GM21526 (cell line): ENCODE measurements around the gene CCDC27.
"Not testable (repeated sequence)": the region's sequence is repeated elsewhere in the genome, so short reads cannot be mapped to it uniquely, and the experiment has no call there.

Source experiments
- ATAC-seq: cut with Tn5 transposase; IDR thresholded peaks from one replicate; pipeline ENCODE4 v1.9.1; 2021; ENCODE audit warnings: moderate library complexity; ENCODE audit not compliant: unreplicated experiment, low FRiP score

Gene CCDC27

GRCh38 chr1:3787745-3788605, 35.7 kb downstream of the CCDC27 start:
- ATAC-seq, result no peak

- no peak for ATAC-seq
Observed at GRCh38 chr1:3788756-3789420, 36.6 kb downstream of the CCDC27 start.

DNA sequence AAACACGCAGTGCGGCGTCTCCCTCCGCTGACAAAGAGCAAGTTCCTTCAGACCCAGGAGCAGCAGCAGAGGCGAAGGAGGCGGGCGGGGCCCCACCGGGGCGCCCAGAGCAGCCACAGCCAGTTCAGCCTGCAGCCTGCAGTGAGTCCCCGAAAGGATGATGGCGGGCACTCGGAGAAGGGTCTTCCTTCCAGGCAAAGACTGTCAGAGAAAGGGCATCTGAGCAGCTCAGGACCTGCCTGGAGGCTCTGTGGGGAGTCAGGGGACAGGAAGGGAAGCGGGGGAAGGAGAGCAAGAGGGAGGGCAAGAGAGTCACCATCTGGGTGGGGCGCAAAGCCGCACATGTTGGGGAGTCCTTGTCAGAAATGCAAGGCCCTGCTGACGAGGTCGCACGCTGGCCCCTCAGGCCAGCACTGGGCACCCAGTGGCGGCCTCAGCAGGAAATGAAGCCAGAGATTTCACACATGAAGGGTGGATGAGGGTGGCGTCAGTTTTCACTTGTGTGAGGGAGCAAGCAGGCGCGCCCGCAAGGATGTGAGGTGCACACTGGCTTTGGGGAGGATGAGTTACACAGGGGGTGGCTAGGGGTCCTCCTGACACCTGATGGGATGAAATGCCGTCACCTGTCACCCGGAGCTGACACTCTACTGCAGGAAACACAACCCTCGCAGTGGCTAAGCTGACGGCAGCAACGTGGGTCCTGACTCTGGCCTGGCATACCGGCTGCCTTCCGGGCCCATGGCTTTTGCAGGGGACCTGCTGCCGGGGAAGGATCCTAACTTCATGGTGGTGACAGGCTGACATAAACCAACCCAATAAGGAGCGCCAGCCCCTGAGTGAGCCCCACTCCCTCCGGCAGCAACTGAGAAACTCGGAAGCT, 37.4 kb downstream of the CCDC27 start:
- no peak for ATAC-seq

DNA sequence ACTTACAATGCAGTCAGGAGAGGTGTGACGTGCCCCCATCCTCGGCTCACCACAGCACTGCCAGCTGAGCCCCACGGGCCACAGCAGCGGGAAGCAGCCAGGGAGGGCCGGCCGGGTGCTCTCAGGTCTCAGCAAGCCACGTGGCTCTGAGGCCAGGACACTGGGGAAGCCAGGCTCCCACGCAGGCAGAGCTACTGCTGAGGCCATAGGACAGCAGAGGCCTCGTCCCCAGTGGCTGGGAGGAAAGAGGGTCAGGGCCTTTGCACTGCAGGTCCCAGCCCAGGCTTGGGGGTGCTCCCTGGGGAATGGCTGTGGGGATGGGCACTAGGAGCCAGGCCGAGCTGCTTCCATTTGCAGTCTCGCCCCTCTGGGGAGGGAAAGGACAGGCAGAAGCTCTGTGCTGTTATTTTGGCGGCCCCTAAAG, 38.3 kb downstream of the CCDC27 start:
- no peak for ATAC-seq

DNA sequence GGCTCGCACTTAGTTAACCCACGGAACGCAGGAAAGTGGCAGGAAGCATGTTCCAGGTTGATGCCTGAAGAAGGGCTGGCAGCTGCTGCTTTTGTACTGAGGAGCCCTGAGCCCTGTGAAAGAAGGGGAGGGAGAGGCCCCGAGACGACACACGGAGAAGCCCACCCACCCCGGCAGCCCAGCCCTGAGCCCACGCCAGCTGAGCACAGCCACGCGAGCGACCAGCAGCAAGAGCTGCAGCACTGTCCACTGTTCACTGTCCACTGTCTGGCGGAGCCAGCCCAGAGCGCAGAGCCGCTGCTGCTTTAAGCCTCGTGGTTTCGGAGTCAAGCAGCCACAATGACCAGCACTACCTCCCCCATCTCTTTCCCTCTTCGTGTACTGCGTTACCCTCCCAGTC, 38.7 kb downstream of the CCDC27 start:
- no peak for ATAC-seq

GRCh38 chr1:3795453-3796214, 43.4 kb downstream of the CCDC27 start:
- no peak for ATAC-seq

- ATAC-seq, result peak; percentile 96
Observed at GRCh38 chr1:3796215-3797061, 44.2 kb downstream of the CCDC27 start, which contains the start of gene LRRC47. LRRC47 (minus strand) TSS chr1:3796498; CDS start chr1:3796476, 22 bp downstream.

DNA sequence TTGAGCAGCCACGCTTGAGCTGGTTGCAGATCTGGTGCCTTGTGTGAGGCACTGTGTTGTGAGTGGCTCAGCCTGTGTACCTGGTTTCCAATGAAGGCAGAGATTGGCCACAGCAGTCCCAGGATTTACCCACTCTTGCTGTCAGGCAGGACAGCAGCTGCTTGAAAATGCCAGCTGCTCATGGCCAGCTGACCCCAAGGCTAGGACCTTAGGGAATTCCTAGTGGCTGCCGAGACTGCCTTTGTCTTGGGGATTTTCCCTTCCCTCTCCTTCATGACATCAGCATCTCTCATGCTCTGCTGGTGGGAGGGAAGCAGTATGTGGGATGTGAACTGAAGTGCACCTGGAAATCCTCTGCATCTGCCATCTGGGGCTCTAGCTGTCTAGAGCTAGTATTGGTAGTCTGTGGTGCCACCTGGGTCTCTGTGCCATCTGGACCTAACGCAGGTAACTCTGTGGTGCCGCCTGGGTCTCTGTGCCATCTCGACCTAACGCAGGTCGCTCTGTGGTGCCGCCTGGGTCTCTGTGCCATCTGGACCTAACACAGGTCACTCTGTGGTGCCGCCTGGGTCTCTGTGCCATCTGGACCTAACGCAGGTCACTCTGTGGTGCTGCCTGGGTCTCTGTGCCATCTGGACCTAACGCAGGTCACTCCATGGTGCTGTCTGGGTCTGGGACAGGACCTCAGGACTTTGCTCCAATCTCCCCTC, 47.9 kb downstream of the CCDC27 start:
- ATAC-seq, result no peak

- ATAC-seq, result not testable (repeated sequence)
Observed at GRCh38 chr1:3800795-3801194, 48.5 kb downstream of the CCDC27 start.

DNA sequence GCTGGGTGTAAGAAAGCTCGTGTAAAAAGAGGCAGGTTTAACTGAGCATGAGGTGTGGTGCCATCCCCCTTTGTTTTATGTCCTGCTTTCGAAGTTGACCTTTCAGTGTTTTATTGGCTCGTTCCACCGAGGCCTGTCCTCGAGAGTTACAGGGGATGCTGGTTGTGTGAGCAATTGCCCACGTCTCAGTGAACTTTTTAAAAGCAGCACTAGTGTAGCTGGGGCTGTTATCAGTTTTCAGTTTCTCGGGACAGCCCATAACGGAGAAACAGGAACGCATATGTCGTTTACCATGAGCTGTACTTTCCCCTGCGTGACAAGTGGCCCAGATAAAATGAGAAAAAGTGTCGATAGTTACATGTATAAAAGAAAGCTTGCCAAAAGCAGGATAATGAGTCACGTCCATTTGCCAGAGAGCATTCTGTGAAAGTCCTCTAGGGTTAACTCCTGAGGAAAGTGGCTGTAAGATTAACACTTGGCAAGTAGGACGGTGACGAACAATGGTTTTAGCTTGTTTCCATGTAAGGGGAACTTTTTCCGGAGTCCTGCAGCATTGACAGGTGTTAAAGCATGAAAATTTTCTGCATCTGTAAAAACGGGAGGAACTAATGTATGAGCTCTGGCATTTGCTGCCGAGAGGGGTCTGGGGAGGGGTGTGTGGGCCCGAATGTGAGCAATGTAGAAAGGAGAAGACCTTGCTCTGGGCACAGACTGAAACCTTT, 51.8 kb downstream of the CCDC27 start:
- no peak for ATAC-seq

GRCh38 chr1:3804627-3804944, 52.3 kb downstream of the CCDC27 start:
- ATAC-seq, result not testable (repeated sequence)

GRCh38 chr1:3805038-3805437, 52.8 kb downstream of the CCDC27 start:
- no peak for ATAC-seq

DNA sequence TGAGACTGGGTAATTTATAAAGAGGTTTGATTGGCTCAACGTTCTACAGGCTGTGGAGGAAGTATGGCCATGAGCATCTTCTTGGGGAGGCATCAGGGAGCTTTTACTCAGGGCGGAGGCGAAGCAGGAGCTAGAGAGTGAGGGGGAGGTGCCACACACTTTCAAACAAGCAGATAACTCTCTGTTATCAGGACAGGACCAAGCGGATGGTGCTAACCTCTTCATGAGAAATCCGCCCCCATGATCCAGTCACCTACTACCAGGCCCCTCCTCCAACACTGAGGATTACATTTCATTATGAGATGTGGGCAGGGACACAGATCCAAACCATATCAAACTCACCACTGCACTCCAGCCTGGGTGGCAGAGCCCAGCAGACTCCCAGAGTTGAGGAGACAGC, 55.5 kb downstream of the CCDC27 start:
- ATAC-seq, result no peak

DNA sequence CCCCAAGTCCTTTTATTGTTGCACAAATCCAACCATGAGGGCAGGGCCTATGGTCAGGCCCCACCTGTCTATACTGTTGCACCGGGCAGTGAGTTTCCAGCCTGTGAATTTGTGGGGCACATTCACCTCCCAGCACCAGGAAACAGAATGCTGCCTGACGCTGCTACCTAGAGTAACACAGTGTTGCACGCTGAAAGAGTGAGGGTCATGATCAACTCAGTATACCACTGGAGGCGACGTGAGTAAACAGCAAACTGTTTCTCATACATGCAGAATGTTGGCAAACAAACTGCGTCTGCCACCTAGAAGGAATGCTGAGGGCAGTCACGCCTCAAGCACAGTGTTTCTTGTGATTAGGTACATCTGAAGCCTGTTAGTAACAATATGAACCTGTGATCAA, 57.4 kb downstream of the CCDC27 start:
- no peak for ATAC-seq

DNA sequence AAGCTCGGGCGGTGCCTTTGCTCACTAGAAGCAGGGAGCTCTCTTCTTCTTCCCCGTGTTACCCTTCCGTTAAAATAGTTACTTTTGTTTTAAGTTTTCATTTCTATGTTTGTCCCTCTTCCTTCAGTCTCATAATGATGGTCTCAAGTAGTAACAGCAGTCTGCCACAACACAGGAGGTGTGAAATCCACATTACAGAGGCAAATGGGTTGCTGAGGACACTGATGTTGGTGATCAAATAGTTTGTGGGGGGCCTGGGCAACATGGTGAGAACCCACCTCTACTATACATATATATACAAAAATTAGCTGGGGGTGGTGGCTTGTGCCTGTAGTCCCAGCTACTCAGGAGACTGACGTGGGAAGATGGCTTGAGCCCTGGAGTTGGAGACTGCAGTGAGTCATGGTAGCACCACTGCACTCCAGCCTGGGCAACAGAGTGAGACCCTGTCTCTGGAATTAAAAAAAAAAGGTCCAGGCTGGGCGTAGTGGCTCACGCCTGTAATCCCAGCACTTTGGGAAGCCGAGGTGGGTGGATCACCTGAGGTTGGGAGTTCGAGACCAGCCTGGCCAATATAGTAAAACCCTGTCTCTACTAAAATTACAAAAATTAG, 58.0 kb downstream of the CCDC27 start:
- not testable (repeated sequence) for ATAC-seq

- ATAC-seq, result no peak
Observed at GRCh38 chr1:3811595-3811911, 59.3 kb downstream of the CCDC27 start.

- no peak for ATAC-seq
Observed at GRCh38 chr1:3814065-3814464, 61.8 kb downstream of the CCDC27 start.
